ENCODE data around the gene TNFSF13B. TPM values are rescaled to one million over a fixed set of nuclear protein-coding genes. Genes with fewer than 3 reads are reported as not detected.
"Not testable (repeated sequence)": the region's sequence is repeated elsewhere in the genome, so short reads cannot be mapped to it uniquely, and the experiment has no call there.

TNFSF13B gene
- total RNA-seq, 1 donor from 2014 or later = 15.0 TPM

DNA sequence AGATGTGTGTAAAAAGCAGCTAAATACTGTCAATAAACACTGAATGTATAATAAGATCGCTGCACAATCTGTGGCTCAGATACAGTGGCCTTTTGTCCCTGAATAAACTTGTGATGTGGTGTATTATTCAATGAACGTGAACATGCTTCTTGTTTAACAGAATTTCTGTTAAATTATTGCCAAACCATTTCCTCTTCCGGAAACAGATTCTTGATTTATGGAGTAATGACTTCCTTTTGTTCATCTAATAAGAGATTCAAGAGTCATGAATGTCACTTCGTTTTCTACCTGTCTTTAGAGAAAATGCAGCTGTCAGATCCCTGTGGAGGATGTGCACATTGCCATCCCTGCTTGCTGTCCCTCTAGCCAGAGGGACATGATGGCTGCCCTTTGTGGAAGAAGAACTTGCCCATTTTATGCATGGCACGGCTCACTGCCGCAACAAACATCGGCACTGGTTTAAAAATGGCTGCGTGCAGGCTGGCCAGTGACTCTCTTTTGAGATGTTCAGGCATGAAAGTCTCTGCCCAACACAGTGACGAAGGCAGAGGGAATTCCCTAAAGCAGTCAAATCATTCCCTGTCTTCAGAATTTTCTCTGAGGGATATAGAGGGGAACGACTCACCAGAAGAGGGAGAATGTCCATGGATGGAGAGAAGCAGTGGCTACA, 3.1 kb upstream of the TNFSF13B start:
- H3K4me1 ChIP-seq = no peaks in the 10 kb centered on the region
- TF ChIP-seq, protein P1, sequence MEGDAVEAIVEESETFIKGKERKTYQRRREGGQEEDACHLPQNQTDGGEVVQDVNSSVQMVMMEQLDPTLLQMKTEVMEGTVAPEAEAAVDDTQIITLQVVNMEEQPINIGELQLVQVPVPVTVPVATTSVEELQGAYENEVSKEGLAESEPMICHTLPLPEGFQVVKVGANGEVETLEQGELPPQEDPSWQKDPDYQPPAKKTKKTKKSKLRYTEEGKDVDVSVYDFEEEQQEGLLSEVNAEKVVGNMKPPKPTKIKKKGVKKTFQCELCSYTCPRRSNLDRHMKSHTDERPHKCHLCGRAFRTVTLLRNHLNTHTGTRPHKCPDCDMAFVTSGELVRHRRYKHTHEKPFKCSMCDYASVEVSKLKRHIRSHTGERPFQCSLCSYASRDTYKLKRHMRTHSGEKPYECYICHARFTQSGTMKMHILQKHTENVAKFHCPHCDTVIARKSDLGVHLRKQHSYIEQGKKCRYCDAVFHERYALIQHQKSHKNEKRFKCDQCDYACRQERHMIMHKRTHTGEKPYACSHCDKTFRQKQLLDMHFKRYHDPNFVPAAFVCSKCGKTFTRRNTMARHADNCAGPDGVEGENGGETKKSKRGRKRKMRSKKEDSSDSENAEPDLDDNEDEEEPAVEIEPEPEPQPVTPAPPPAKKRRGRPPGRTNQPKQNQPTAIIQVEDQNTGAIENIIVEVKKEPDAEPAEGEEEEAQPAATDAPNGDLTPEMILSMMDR (IDR thresholded peaks at IDR 0.05) = no peak
- intact Hi-C loops (cut with DNase I) = no loop called here
- H3K9me3 ChIP-seq = no peaks in the 10 kb centered on the region
- no peak overlapping the region for H3K27ac ChIP-seq
- no peak overlapping the region for H3K4me3 ChIP-seq
- DNase-seq (ENCODE audit: low spot score in 2 of 2) = no peak
- no peaks in the 10 kb centered on the region for H3K27me3 ChIP-seq
- peaks cover 0 to 6% of the 10 kb centered on the region in 2 donors for H3K36me3 ChIP-seq

DNA sequence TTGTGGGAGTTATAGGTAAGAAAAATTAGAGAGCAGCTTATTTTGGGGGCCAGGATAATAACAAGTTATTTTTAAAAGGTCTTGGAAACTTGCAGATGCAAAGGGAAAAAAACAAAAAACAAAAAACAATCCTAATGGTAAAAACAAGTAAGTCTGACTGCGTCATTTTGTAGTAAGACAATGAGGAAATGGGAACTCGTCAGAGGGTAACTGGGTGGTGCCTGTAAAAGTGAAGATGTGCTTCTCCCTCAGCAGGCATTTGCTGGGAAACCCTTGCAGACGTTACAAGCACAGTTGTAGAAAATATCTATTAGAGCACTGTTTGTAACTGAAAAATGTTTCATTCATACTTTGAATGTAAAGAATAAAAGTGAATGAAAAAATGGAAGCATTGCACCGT, 2.2 kb upstream of the TNFSF13B start:
- H3K27me3 ChIP-seq = no peaks in the 10 kb centered on the region
- peaks cover 0 to 6% of the 10 kb centered on the region in 2 donors for H3K36me3 ChIP-seq
- H3K4me1 ChIP-seq = no peaks in the 10 kb centered on the region
- intact Hi-C loops (cut with DNase I) = no loop called here
- no peaks in the 10 kb centered on the region for H3K9me3 ChIP-seq
- H3K27ac ChIP-seq = no peak overlapping the region
- H3K4me3 ChIP-seq = no peak overlapping the region
- no peak for DNase-seq (ENCODE audit: low spot score in 2 of 2)
- TF ChIP-seq, protein P1 (IDR thresholded peaks at IDR 0.05) = no peak

DNA sequence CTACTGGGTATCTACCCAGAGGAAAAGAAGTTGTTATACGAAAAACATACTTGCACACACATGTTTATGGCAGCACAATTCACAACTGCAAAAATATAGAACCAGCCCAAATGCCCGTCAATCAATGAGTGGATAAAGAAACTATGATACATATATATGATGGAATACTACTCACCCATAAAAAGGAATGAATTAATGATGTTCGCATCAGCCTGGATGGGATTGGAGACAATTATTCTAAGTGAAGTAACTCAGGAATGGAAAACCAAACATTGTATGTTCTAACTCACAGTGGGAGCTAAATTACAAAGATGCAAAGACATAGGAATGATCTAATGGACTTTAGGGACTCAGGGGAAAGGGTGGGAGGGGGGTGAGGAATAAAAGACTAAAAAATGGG, 1.7 kb upstream of the TNFSF13B start:
- intact Hi-C loops (cut with DNase I); H3K27me3 ChIP-seq; H3K36me3 ChIP-seq; H3K4me1 ChIP-seq; H3K27ac ChIP-seq; DNase-seq (ENCODE audit: low spot score in 2 of 2); H3K4me3 ChIP-seq; H3K9me3 ChIP-seq: not testable (repeated sequence)

DNA sequence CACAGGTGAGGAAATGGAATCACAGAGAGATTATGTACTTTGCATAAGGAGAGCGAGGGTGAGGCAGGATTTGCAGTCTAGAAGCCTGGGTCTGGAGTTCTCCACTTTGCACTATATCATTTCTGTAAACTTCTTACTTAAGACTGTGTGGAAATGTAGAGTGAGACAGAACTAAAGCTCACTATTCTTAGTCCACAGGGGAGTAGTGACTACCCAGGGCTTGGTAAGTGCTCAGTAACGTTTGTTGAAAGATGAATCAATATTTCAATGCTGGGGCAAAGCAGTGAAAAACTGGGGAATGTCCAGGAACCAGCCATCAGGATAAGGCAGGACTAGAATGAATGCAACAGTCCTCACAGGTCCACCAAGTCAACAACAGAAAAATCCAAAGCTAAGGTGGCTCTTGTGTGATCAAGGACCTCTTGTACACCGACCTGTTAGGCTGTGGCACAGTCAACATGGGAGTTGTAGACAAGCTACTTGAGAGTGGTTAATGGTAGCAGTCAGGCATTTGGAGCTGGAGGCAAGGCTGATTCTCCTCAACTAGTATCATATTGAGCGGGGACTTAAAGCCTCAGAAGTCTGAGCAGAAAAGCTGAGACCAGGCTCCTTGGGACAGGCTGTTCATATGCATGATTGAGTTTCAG, 929 bp upstream of the TNFSF13B start:
- peak overlapping the region in 1 of 2 donors; percentile 51 for H3K4me3 ChIP-seq
- H3K9me3 ChIP-seq = no peaks in the 10 kb centered on the region
- DNase-seq (ENCODE audit: low spot score in 2 of 2) = no peak
- no peaks in the 10 kb centered on the region for H3K4me1 ChIP-seq
- peak overlapping the region in 1 of 2 donors; percentile 23 for H3K27ac ChIP-seq
- peaks cover 0 to 6% of the 10 kb centered on the region in 2 donors for H3K36me3 ChIP-seq
- TF ChIP-seq, protein P1 (IDR thresholded peaks at IDR 0.05) = no peak
- no peaks in the 10 kb centered on the region for H3K27me3 ChIP-seq
- intact Hi-C loops (cut with DNase I) = no loop called here

DNA sequence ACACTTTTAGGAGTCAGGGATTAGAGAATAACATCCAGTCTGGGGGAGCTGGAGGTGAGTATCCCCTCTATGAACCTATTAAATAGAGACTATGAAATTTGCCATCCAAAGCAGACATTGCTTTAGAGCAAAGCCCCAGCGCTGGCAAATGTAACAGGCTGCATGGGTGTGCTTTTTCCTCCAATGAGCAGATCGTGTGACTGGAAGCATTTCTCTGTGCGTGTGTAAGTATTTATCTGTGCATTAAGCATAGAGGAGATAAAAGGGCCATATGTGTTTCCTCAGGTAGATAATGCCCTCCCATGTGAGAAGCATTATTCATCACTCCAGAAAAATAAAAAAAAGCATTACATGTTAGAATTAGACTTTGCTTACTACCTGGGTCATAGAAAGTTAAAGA, 924 bp downstream of the TNFSF13B start:
- H3K27ac ChIP-seq = peak overlapping the region in 1 of 2 donors; percentile 31
- no peaks in the 10 kb centered on the region for H3K27me3 ChIP-seq
- H3K36me3 ChIP-seq = peaks cover 0 to 6% of the 10 kb centered on the region in 2 donors
- DNase-seq (ENCODE audit: low spot score in 2 of 2) = no peak
- no peaks in the 10 kb centered on the region for H3K4me1 ChIP-seq
- intact Hi-C loops (cut with DNase I) = no loop called here
- H3K9me3 ChIP-seq = no peaks in the 10 kb centered on the region
- H3K4me3 ChIP-seq = peak overlapping the region; percentile 51 to 64
- TF ChIP-seq, protein P1 (IDR thresholded peaks at IDR 0.05) = no peak

DNA sequence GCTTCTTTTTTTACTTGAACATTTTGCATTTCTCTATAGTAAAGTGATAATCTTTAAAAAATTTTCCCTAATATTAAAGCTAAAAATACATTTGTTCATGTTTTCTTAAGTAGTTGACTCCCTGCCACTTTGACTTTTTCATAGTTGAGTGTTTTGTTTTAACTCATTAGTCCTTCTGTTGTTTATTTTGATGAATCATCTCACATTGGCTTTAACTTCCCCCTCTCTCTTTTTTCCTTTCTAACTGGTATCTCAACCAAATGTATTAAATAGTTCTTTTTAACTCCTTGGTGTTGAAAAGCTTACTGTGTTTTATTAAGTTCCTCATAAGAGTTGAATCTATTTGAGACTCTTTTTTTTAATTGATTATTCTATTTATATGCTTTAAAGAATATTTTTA, 2.8 kb downstream of the TNFSF13B start:
- H3K4me3 ChIP-seq = no peak overlapping the region
- H3K36me3 ChIP-seq = no peaks in the 10 kb centered on the region
- no peak for DNase-seq (ENCODE audit: low spot score in 2 of 2)
- H3K27me3 ChIP-seq = no peaks in the 10 kb centered on the region
- intact Hi-C loops (cut with DNase I) = no loop called here
- no peak overlapping the region for H3K27ac ChIP-seq
- H3K4me1 ChIP-seq = no peaks in the 10 kb centered on the region
- TF ChIP-seq, protein P1 (IDR thresholded peaks at IDR 0.05) = no peak
- H3K9me3 ChIP-seq = no peaks in the 10 kb centered on the region

Data from ascending aorta (tissue), 2 donors.